ENCODE data around the gene TRIP13. TPM values are rescaled to one million over a fixed set of nuclear protein-coding genes. Genes with fewer than 3 reads are reported as not detected.

Gene TRIP13
- total RNA-seq, 4 donors from 2014 or later = 1.2 to 8.3 (median 3.5) TPM

DNA sequence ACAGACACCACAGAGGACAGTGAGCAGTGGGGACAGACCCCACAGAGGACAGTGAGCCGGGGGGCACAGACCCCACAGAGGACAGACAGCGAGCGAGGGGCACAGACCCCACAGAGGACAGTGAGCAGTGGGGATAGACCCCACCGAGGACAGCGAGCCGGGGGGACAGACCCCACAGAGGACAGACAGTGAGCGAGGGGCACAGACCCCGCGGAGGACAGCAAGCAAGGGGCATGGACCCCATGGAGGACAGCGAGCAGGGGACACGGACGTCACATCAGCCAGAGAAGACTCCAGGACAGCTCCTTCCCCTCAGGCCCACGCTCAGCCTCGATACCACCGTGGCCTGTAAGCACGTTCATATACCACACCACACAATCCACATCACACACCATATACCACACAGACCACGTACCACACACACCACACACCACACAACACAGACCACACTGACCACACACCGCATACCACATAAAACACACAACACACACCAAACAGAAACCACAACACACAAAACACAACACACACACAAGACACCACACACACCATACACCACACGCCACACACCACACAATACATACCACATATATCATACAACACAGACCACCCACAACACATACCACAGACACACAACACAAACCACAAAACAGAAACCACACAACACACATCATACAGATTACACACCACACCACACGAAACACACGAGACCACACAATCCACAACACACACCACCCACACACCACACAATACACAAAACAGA lies 36.7 kb upstream of the TRIP13 start:
- DNase-seq = no peak
- TF ChIP-seq, protein P1, sequence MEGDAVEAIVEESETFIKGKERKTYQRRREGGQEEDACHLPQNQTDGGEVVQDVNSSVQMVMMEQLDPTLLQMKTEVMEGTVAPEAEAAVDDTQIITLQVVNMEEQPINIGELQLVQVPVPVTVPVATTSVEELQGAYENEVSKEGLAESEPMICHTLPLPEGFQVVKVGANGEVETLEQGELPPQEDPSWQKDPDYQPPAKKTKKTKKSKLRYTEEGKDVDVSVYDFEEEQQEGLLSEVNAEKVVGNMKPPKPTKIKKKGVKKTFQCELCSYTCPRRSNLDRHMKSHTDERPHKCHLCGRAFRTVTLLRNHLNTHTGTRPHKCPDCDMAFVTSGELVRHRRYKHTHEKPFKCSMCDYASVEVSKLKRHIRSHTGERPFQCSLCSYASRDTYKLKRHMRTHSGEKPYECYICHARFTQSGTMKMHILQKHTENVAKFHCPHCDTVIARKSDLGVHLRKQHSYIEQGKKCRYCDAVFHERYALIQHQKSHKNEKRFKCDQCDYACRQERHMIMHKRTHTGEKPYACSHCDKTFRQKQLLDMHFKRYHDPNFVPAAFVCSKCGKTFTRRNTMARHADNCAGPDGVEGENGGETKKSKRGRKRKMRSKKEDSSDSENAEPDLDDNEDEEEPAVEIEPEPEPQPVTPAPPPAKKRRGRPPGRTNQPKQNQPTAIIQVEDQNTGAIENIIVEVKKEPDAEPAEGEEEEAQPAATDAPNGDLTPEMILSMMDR (IDR thresholded peaks at IDR 0.05) = no peak
- TF ChIP-seq POLR2A (IDR thresholded peaks at IDR 0.05) = no peak
- Histone ChIP-seq H3K27me3 (no peaks in the 10 kb centered on the region), H3K4me1 (no peaks in the 10 kb centered on the region), H3K36me3 (no peaks in the 10 kb centered on the region), H3K4me3 (no peak overlapping the region), H3K9me3 (no peaks in the 10 kb centered on the region), H3K27ac (no peak overlapping the region)

DNA sequence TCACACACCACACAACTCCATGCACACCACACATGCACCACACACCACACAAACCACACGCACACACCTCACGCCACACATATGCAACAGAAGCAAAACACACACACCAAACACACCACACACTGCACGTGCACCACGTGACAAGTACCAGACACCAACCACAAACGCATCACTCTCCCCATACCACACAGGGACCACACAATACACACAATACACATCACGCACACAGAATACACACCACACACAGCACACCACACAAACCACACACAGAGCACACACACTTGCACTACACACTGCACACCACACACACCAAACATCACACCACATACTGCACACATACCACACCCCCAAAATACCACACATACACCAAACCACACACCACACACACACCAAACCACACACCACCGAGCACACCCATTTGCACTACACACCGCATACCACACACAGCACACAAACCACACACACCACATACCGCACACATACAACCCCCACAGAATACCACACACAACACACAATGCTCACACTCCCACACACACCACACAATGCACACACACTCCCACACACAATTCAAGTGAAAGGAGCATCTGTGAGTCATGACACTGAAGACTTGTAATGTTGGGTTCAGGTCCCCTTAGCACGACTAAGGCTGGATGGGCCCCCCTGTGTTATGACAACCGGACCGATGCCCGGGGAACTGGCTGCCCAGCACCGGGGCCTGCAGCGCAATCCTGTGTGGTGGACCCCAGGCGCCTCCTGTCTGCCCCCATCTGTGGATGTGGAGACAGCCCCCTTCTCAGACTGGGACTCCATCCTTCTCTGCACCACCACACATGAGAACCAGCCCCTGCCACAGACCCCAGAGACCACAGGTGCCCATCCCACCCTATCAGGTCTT lies 35.9 kb upstream of the TRIP13 start:
- Histone ChIP-seq H3K36me3 (no peaks in the 10 kb centered on the region), H3K4me1 (no peaks in the 10 kb centered on the region), H3K27me3 (no peaks in the 10 kb centered on the region), H3K9me3 (no peaks in the 10 kb centered on the region), H3K4me3 (no peak overlapping the region), H3K27ac (no peak overlapping the region)
- TF ChIP-seq, protein P1 (IDR thresholded peaks at IDR 0.05) = no peak
- no peak for TF ChIP-seq POLR2A (IDR thresholded peaks at IDR 0.05)
- DNase-seq = no peak

DNA sequence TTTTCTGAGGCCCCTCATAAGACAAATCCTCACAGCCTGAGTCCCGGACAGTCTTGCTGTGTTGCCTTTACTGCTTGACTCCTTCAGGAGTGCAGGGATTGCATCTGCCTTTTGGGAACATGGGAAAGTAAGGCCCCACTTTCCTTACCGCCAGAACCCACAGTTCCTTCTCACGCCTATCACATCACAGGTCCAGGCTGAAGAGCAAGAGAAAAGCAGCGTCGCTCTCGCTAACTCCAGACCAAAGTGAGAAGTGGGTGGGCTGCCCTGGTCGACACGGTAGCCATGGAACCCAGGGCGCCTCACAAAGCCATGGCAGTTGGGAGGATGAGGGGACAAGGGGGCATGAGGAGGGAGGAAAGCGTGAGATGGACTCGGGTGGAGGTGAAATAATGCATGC lies 34.0 kb upstream of the TRIP13 start:
- Histone ChIP-seq H3K9me3 (no peaks in the 10 kb centered on the region), H3K27me3 (no peaks in the 10 kb centered on the region), H3K4me1 (no peaks in the 10 kb centered on the region), H3K27ac (no peak overlapping the region), H3K4me3 (no peak overlapping the region), H3K36me3 (peaks cover 0 to 12% (median 0%) of the 10 kb centered on the region in 3 donors)
- TF ChIP-seq POLR2A (IDR thresholded peaks at IDR 0.05) = no peak
- no peak for DNase-seq

DNA sequence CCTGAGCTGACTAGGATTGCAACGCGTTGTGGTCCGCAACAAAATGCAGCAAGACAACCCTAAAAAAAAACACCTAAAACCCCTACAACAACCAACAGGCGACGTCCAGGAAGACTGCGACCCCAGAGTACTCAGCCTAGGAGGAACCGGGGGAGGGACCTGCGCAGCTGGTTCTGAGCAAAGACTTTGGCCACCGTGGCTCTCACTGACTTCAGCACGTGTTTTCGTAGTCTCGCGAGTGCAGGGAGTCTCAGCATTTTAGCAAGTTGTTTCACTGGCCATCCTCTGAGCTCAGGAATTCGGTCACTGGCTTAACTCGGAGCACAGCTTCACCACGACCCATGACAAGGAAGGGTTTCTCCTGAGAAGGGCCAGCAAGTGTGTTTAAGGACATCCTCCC lies 33.3 kb upstream of the TRIP13 start:
- no peak overlapping the region for H3K4me3 ChIP-seq
- H3K4me1 ChIP-seq = no peaks in the 10 kb centered on the region
- no peaks in the 10 kb centered on the region for H3K27me3 ChIP-seq
- TF ChIP-seq POLR2A (IDR thresholded peaks at IDR 0.05) = no peak
- TF ChIP-seq, protein P1 (IDR thresholded peaks at IDR 0.05) = no peak
- peaks cover 0 to 19% (median 0%) of the 10 kb centered on the region in 3 donors for H3K36me3 ChIP-seq
- no peak for DNase-seq
- H3K9me3 ChIP-seq = no peaks in the 10 kb centered on the region
- no peak overlapping the region for H3K27ac ChIP-seq

DNA sequence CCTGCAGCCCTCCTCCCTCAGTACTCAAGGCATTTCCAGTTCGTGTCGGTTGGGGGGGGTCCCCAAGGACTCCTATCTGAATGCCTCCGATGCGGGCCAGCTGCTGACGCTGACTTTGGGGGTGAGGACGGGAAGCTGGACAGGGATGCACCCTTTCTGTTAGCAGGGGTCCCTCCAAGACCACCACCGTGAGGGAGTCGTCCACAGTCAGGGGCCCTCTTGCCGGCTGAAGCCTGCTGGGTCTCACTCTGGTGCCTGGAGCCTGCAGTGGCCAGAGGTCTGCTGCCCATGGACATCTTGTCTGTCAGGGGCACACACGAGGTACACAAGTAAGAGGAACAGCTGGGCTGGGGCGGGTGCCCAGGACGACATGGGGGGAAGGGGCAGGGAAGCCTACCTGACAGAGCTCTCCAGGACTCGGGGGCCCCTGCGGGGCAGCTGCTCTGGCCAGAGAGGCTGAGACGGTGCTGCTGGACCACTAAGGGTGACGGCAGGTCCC lies 32.8 kb upstream of the TRIP13 start:
- no peak overlapping the region for H3K4me3 ChIP-seq
- DNase-seq = no peak
- H3K36me3 ChIP-seq = peaks cover 0 to 23% (median 0%) of the 10 kb centered on the region in 3 donors
- H3K27me3 ChIP-seq = no peaks in the 10 kb centered on the region
- H3K27ac ChIP-seq = no peak overlapping the region
- H3K4me1 ChIP-seq = no peaks in the 10 kb centered on the region
- no peaks in the 10 kb centered on the region for H3K9me3 ChIP-seq
- no peak for TF ChIP-seq POLR2A (IDR thresholded peaks at IDR 0.05)
- TF ChIP-seq, protein P1 (IDR thresholded peaks at IDR 0.05) = no peak

Measured in Peyer's patch (tissue), 4 donors.